Stomach (tissue), 4 donors: Measurements from ENCODE around the gene GBX2.

Experiments used
- POLR2AphosphoS5 ChIP-seq, 3 donors: sonication (generic); formaldehyde crosslinking; IDR thresholded peaks; one replicate each; pipeline ENCODE4 v1.6.1; 2016; ENCODE audit warnings: antibody characterized with exemption in 3 of 3
- TF ChIP-seq, protein P1 (sequence below), 7 experiments: fragments of 450-650 bp in 4 of 7; fragments of 200-600 bp in 3 of 7; sonication (generic) in 3 of 7; IDR thresholded peaks; one replicate each; pipeline ENCODE4 v1.5.1; 2016 to 2019; ENCODE audit warnings: antibody characterized with exemption in 7 of 7, control low read depth in 2 of 7, mild to moderate bottlenecking in 1 of 7

DNA sequence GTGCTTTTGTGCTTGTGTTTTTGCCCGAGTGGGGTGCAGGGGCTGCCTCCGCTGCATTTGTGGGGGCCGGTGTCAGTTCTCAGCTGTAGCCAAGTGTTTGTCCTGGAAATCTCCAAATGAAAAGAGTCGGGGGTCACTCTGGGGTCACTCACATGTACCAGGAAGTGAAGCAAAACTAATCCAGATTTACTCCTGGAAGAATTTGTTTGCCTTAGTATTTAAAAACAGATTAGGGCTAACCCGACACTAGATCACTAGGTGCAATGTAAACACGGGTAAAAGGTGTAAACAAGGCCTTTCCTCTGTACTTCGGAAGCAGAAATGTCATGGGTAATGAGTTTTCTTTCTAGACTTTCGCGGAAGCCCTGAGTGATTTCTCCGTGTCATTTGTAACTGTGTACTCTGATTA, 50.3 kb downstream of the GBX2 start:
- peak in 1 of 3 donors; percentile 58 for TF ChIP-seq POLR2AphosphoS5 (IDR thresholded peaks at IDR 0.05)
- TF ChIP-seq, protein P1, sequence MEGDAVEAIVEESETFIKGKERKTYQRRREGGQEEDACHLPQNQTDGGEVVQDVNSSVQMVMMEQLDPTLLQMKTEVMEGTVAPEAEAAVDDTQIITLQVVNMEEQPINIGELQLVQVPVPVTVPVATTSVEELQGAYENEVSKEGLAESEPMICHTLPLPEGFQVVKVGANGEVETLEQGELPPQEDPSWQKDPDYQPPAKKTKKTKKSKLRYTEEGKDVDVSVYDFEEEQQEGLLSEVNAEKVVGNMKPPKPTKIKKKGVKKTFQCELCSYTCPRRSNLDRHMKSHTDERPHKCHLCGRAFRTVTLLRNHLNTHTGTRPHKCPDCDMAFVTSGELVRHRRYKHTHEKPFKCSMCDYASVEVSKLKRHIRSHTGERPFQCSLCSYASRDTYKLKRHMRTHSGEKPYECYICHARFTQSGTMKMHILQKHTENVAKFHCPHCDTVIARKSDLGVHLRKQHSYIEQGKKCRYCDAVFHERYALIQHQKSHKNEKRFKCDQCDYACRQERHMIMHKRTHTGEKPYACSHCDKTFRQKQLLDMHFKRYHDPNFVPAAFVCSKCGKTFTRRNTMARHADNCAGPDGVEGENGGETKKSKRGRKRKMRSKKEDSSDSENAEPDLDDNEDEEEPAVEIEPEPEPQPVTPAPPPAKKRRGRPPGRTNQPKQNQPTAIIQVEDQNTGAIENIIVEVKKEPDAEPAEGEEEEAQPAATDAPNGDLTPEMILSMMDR (IDR thresholded peaks at IDR 0.05): no peak
